ENCODE results near the gene AJAP1.

DNA sequence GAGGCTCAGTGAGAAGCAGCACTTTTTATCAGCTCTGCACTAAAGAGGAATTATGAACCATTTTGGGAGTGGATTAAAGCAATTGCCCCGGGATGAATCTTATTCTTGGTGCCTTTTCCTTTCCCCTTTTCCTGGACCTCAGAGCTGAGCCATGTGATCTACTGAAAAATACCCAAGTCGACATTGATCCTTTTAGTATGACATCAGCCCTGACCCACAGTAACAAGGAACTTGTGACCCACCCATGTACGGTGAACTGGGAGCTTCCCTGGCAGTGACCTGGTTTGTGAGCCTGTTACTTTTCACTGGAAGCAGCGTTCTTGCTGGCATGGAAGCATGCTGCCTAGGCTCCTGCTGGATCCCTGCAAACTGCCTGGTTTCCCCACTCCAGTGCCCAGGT, 15.9 kb downstream of the AJAP1 start:
- TF ChIP-seq, protein P1, sequence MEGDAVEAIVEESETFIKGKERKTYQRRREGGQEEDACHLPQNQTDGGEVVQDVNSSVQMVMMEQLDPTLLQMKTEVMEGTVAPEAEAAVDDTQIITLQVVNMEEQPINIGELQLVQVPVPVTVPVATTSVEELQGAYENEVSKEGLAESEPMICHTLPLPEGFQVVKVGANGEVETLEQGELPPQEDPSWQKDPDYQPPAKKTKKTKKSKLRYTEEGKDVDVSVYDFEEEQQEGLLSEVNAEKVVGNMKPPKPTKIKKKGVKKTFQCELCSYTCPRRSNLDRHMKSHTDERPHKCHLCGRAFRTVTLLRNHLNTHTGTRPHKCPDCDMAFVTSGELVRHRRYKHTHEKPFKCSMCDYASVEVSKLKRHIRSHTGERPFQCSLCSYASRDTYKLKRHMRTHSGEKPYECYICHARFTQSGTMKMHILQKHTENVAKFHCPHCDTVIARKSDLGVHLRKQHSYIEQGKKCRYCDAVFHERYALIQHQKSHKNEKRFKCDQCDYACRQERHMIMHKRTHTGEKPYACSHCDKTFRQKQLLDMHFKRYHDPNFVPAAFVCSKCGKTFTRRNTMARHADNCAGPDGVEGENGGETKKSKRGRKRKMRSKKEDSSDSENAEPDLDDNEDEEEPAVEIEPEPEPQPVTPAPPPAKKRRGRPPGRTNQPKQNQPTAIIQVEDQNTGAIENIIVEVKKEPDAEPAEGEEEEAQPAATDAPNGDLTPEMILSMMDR (IDR thresholded peaks at IDR 0.05), result no peak
- no peak for TF ChIP-seq ZFX (IDR thresholded peaks at IDR 0.05; ENCODE audit: borderline replicate concordance)
